ENCODE data around the gene FAM120A. TPM values are rescaled to one million over a fixed set of nuclear protein-coding genes. Genes with fewer than 3 reads are reported as not detected.

Gene FAM120A
- total and polyA plus RNA-seq, 9 of the 15 experiments (the other 6 are each of a cell fraction or from before 2014, with no cell fraction given) = 8.7 to 71.0 (median 42.2) TPM

- peak; percentile 29; the same call in 1 of the 2 replicates for TF ChIP-seq PKNOX1 (IDR thresholded peaks at IDR 0.05)
- no peak for TF ChIP-seq ZNF282 (CRISPR knock-in tag; IDR thresholded peaks at IDR 0.05)
- TF ChIP-seq HMBOX1 (IDR thresholded peaks at IDR 0.05) = peak; percentile 52
- TF ChIP-seq PBX2 (CRISPR knock-in tag; IDR thresholded peaks at IDR 0.05; ENCODE audit: low read depth) = no peak
- TF ChIP-seq PBX2 (tag; conservative IDR thresholded peaks at IDR 0.05; ENCODE audit: low read depth) = peak; percentile 69
- no peak for TF ChIP-seq ZNF407 (IDR thresholded peaks at IDR 0.05; ENCODE audit: low read depth)
- TF ChIP-seq ETV1 (tag; conservative IDR thresholded peaks at IDR 0.05; ENCODE audit: low read depth) = 0 out of 2 replicates have a peak, but pooled peaks have one; percentile 8
- peak; percentile 59 for TF ChIP-seq MEIS2 (IDR thresholded peaks at IDR 0.05; ENCODE audit: partially characterized antibody)
- TF ChIP-seq ZNF740 (CRISPR knock-in tag; IDR thresholded peaks at IDR 0.05) = no peak
- TF ChIP-seq ZNF740 (tag; IDR thresholded peaks at IDR 0.05) = no peak
- TF ChIP-seq CXXC5 (CRISPR knock-in tag; IDR thresholded peaks at IDR 0.05) = no peak
Observed at GRCh38 chr9:93456504-93456903, 5.0 kb downstream of the FAM120A start (continued).
